OCI-M1 (cell line): Measurements from ENCODE around the gene IQCM.
"Not testable (repeated sequence)": the region's sequence is repeated elsewhere in the genome, so short reads cannot be mapped to it uniquely, and the experiment has no call there.

Source experiments
- DNase-seq: peaks from one replicate; lab custom pipeline; 2025; lab: John Stamatoyannopoulos, UW

IQCM gene

GRCh38 chr4:149468669-149469068, 347.0 kb downstream of the IQCM start:
- not testable (repeated sequence) for DNase-seq

DNA sequence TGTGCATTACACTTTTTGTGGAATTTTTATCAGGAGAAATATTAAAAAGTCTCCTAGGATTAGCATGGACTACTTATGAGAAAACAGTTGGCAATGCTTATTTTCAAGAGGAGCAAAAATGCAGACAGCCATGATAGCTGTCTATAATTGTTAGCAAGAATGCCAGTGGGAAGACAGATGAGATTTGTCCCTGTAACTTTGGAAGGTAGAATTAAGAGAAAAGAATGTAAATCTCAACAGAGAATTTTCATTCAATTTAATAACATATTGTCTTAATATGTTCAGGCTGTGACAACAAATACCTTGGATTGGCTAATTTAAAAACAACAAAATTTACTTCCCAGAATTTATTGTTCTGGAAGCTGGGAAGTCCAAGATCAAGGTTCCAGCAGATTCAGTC, 349.2 kb downstream of the IQCM start:
- DNase-seq, result no peak

DNA sequence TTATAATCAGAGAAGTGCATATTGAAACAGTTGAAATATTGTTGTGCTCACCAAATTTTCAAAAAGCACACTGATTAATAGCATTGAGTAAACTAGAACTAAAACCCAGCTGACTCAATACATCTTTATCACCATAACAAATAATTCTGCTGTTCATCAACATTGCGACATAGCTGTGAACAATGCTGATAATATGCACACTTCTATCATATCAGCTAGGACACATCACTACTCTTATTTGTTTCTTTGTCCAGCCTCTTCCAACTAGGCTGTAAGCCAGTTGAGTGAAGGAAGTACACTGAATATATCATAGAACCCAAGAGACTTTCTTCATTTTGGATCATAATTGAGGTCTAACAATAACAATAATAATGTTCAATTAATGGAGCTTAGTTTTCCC, 349.7 kb downstream of the IQCM start:
- peak; percentile 42 for DNase-seq

DNA sequence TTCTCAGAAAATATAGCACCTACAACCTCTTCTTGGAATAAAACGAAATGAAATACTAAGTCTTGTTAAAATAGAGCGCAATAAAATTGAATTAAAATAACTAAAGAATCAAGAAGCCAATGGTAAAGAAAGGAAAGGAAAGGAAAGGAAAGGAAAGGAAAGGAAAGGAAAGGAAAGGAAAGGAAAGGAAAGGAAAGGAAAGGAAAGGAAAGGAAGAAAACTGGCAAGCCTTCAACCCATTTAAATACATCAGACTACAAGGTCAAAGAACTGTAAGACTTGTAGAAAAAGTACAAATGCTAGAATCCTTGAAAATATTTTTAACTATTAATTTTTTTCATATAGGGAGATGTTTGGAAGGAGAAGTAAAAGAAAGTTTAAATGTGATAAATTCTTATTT, 372.1 kb downstream of the IQCM start:
- DNase-seq, result no peak

DNA sequence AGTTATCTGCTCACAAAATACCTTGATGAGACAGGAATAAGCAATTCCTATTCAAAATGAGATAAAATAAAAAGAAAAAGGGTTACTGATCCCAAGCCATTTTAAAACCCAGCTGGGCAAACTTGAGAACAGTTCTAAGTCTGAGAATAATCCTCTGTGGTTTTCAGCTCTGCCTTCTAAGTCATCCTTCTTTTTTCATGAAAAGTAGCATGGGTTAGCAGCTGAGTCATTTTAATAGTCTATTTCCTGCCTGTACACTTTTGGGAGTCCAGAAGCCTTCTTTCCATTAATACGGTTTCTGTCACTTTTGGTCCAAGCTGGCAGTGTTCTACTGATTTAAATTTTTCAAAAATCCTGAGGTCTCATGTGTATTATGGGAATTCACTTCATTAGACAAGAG, 374.3 kb downstream of the IQCM start:
- DNase-seq, result peak; percentile 43

GRCh38 chr4:149426461-149426860, 389.2 kb downstream of the IQCM start:
- no peak for DNase-seq

DNA sequence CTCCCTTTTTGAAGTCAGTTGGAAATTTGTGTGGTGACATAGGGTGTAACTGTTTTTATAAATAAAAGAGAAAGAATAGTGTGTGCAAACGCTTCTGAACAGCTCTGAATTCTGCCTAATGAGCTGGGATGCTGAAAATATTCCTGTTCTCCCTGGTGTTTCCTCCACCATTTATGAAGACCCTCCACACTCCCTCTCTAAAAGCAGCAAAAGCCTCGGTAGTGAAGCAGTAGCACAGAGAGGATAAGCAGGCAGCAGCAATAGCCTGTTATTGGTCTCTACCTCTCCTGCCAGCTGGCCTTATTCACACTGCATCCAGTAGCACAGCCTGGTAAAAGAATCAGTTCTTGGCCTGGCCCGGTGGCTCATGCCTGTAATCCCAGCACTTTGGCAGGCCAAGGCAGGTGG, 406.1 kb downstream of the IQCM start:
- no peak for DNase-seq

- DNase-seq, result no peak
Observed at GRCh38 chr4:149409146-149409545, 406.5 kb downstream of the IQCM start.

DNA sequence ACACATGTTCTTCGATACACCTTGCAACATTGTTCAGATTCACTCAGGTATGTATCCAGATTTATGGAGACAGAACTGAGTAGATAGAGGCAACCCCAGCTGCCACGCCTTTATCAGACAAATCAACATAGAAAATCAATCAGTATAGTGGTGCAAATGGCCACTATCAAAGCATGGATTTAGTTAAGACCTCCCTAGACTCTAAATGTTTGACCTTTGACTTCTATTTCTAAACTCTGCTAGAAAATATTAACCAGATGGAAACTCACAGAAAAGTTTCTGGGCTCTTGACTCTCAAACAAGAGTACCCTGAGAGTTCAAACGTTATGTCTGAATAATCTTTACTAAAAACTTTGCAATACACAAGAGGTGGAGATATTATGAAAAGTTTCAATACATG, 411.5 kb downstream of the IQCM start:
- no peak for DNase-seq

- DNase-seq, result no peak
Observed at GRCh38 chr4:149403081-149403480, 412.6 kb downstream of the IQCM start.

- no peak for DNase-seq
Observed at GRCh38 chr4:149398993-149399392, 416.6 kb downstream of the IQCM start.

GRCh38 chr4:149370785-149371420, 444.7 kb downstream of the IQCM start:
- peak; percentile 90 for DNase-seq

DNA sequence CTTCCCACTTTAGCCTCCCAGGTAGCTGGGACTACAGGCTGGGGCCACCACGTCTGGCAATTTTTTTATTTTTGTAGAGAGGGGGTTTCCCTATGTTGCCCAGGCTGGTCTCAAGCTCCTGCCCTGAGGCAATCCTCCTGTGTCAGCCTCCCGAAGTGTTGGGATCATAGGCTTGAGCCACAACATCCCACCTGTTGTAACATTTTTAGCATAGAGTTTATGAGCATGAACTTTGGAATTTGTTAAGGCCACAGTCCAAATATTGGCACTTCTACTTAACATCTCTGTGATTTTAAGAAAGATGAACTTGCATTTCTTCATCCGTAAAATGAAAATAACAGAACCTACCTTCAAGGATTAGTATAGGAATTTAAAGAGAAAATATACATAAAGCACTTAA, 445.6 kb downstream of the IQCM start:
- DNase-seq, result no peak

DNA sequence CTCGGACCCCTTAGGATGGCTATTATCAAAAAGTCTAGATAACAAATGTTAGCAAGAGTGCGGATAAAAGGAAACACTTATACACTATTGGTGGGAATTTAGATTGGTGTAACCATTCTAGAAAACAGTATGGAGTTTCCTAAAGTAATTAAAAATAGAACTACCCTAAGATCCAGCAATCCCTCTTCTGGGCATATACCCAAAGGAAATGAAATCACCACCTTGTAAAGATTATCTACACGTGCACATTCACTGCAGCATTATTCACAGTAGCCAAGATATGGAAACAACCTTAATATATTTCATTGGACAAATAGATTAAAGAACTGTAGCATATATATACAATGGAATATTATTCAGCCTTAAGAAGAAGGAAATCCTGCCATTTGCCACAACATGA, 462.4 kb downstream of the IQCM start:
- no peak for DNase-seq

DNA sequence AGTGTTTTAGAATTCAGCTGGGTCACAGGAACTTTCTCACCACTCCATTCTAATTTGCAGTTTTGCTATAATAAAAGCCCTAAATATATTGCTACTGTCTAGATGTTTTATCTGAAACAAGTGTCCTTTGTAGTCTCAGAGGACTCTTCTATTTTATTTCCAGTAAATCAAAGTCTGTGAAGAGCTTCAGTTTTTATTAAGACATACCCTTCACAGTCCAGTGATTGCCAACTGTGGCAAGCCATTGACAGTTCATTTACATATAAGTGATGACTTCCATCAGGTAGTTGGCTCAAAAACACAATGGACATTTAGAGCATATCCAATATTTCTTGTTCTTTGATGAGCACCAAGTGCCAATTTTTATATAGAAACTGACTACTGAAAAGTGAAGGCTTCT, 466.1 kb downstream of the IQCM start:
- no peak for DNase-seq

GRCh38 chr4:149347139-149347538, 468.5 kb downstream of the IQCM start:
- DNase-seq, result no peak

DNA sequence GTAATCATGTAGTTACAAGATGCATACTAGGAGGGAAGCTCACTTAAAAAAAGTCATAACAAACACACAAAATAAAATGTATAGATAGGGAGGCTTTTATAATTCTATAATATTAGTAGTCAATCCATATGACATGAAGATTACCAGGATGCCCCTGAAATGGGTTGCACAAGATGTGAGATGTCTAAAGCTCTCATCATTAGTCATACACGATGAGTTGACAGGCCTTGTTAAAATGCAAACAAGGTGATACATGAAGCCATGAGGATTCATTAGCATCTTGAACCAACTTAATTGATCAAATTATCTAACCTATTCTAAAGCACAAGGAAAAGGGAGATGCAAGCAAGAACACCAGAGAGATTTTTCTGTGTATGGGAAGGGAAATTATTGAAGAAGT, 470.2 kb downstream of the IQCM start:
- DNase-seq, result peak; percentile 47

DNA sequence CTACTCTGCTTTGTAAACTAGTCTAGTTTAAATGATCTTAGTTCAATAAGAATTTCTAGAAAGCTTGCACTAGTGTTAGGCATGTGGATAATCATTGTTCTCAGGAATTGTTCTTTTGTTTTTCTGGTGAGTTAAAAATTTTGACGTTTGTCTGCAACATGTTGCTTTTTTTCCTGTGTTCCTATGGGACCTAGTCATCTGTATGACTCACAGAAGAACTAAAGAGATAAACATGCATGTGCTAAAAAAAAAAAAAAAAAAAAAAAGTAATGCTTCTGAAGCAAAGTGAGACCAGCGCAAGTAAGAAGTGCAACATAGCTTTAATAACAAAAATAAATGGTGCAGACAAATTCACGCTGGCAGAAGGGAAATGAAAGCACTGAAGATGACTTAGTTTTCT, 471.2 kb downstream of the IQCM start:
- peak; percentile 88 for DNase-seq

GRCh38 chr4:149343614-149344013, 472.0 kb downstream of the IQCM start:
- peak; percentile 47 for DNase-seq

DNA sequence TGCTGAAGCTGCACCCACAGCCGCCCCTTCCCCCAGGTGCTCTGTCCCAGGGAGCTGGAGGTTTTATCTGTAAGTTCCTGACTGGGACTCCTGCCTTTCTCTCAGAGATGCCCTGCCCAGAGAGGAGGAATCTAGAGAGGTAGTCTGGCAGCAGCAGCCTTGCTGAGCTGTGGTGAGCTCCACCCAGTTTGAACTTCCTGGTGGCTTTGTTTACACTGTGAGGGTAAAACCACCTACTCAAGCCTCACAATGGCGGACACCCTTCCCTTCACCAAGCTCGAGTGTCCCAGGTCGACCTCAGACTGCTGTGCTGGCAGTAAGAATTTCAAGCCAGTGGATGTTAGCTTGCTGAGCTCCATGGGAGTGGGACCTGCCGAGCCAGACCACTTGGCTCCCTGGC, 474.5 kb downstream of the IQCM start:
- DNase-seq, result not testable (repeated sequence)

DNA sequence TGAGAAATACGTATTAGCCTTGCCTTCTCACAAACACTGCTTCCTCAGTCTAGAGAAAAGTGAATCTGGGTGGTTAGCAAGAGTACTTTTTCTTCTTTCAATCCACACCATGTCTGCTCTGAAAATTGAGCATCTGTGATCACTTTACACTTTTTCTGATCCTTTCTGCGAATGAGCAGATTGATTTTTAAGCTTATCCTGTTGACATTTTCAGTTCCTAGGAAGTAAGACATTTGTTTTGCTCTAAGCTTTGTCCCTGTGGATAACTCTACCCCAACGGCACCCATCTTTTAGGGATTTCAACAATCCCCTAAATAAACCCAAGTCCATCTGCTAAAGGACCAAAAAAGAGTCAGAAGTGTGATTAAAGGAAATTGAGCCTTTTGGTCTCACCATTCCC, 487.5 kb downstream of the IQCM start:
- no peak for DNase-seq

GRCh38 chr4:149322203-149322602, 493.4 kb downstream of the IQCM start:
- DNase-seq, result peak; percentile 30

- DNase-seq, result no peak
Observed at GRCh38 chr4:149321438-149321837, 494.2 kb downstream of the IQCM start.

DNA sequence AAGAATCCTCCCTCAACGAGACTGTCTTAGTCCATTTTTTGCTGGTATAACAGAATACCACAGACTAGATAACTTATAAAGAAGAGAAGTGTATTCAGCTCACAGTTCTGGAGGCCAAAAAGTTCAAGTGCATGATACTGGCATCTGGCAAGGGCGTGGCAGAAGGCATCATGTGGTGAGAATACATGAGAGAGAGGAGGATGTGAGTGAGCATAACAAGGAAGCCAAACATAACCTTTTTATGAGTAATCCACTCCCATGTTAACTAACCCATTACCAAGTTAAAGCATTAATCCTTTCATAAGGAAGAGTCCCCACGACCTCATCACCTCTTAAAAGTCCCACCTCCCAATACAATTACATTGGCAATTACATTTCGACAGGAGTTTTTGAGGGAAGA, 504.6 kb downstream of the IQCM start:
- DNase-seq, result no peak

GRCh38 chr4:149306537-149306936, 509.1 kb downstream of the IQCM start:
- DNase-seq, result no peak
